Bronchus fibroblast of lung (primary cell): Measurements from ENCODE around the gene FAM169A. TPM values are rescaled to one million over a fixed set of nuclear protein-coding genes. Genes with fewer than 3 reads are reported as not detected.

ENCODE experiments used
- total RNA-seq: library from RNA; depleted of rRNA; stranded (reverse); fragments of >200 nt; gene quantifications from 2 replicates; pipeline ENCODE4 v1.2.3, GENCODE V29; 2015

FAM169A gene
- 0.89 and 2.5 TPM in 2 replicates for total RNA-seq

DNA sequence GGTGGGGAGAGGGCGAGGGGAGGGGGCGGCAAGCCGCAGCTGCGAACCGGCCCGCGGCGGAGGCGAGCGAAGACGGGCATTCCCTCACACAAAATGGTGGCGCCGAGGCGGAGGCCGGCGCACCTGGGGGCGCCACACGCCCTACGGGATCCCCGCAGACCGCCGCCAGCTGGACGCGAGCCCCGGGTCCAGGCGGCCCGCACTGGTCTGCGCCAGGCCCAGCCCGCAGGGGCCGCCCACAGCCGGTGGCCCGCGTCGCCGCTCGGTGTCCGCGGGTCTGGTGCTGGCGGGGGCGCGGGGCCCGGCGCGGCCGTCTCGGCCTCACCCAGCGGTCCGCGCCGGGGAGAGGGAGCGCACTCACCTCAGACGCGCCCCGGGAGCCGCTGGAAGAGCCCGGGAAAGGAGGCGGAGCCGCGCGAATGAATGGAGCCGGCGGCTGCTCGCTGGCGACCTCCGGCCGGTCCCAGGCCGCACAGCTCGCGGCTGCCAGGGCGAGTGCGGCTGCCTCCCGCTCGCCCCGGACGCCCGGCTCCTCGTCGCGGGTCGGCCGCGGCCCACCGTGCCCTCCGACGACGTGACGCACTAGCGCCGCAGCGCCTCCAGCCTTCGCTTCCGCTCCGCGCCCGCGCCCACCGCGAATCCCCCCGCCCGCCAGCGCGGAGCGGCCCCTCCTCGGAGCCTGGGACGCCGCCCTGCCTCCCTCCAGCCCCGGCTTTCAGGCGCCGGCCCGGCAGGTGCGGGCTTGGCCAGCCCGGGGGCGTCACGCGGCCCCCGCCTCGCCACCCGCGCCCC, at the start of gene FAM169A:
TSS of gene FAM169A (minus strand) at position 584 of the 792 bp plus-strand sequence. CDS start 24,711 bp downstream, outside the sequence.

GRCh38 chr5:74766849-74767578, 99.2 kb downstream of the FAM169A start, which contains the start of the genes GFM2 and NSA2:
Gene GFM2, minus strand, starts transcription at chr5:74767117. Its CDS starts 3,375 bp downstream, at chr5:74763742.
Gene NSA2, plus strand, starts transcription at chr5:74767249. Its CDS starts 112 bp downstream, at chr5:74767361.

Other genes with a start within 250 kb of the FAM169A start
- 18.7 and 22.4 TPM in 2 replicates for gene ENC1, start 225.7 kb downstream of the FAM169A start, total RNA-seq
- gene HEXB, start 181.2 kb downstream of the FAM169A start, total RNA-seq = 164 and 189 TPM in 2 replicates
- gene GFM2, start 99.3 kb downstream of the FAM169A start, total RNA-seq = 25.9 and 29.9 TPM in 2 replicates
- gene NSA2, start 99.1 kb downstream of the FAM169A start, total RNA-seq = 46.8 and 94.7 TPM in 2 replicates
- gene GCNT4, start 186.2 kb upstream of the FAM169A start, total RNA-seq = 0.30 and 0.34 TPM in 2 replicates